ENCODE data around the gene CCDC3.

CCDC3 gene

GRCh38 chr10:12929381-12929780 is 72.1 kb downstream of the CCDC3 start:
- H3K27me3 ChIP-seq (ENCODE audit: insufficient read depth, poor library complexity, severe bottlenecking): no peaks in the 10 kb centered on the region
- no peak for DNase-seq (ENCODE audit: low read depth in 1 of 2, low spot score in 1 of 2)
- no peak overlapping the region for H3K27ac ChIP-seq (replicated peaks)
- no peak for TF ChIP-seq GABPA (IDR thresholded peaks at IDR 0.05; ENCODE audit: low read depth)
- no peak for TF ChIP-seq REST (IDR thresholded peaks at IDR 0.05; ENCODE audit: insufficient replicate concordance, low read depth)
- TF ChIP-seq, protein P1, sequence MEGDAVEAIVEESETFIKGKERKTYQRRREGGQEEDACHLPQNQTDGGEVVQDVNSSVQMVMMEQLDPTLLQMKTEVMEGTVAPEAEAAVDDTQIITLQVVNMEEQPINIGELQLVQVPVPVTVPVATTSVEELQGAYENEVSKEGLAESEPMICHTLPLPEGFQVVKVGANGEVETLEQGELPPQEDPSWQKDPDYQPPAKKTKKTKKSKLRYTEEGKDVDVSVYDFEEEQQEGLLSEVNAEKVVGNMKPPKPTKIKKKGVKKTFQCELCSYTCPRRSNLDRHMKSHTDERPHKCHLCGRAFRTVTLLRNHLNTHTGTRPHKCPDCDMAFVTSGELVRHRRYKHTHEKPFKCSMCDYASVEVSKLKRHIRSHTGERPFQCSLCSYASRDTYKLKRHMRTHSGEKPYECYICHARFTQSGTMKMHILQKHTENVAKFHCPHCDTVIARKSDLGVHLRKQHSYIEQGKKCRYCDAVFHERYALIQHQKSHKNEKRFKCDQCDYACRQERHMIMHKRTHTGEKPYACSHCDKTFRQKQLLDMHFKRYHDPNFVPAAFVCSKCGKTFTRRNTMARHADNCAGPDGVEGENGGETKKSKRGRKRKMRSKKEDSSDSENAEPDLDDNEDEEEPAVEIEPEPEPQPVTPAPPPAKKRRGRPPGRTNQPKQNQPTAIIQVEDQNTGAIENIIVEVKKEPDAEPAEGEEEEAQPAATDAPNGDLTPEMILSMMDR (IDR thresholded peaks at IDR 0.05; ENCODE audit: insufficient read depth, low read length): no peak
- TF ChIP-seq POLR2AphosphoS5 (IDR thresholded peaks at IDR 0.05; ENCODE audit: low read depth): no peak
- no peak for TF ChIP-seq SPI1 (IDR thresholded peaks at IDR 0.05; ENCODE audit: borderline replicate concordance, low read depth)
- H3K4me3 ChIP-seq (replicated peaks; ENCODE audit: insufficient read depth, low read length): no peak overlapping the region

DNA sequence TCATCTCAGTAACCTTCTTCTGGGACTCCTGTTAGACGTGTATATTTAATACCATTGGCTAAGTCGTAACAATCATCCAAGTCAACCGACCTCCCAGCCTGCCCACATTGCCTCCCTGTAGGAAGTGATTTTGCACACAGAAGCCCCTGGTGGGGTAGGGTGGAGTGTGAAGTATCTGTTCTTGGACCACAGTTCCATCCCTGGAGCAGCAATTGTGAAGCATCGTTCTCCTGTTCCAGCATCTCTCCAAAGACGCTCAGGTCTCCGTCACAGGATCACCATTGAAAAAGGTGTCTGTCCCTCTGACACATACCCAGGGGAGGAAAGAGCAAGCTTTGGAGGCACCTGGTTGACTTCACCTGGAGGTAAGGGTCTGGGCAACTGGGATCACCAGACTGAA is 72.9 kb downstream of the CCDC3 start:
- no peak overlapping the region for H3K27ac ChIP-seq (replicated peaks)
- H3K27me3 ChIP-seq (ENCODE audit: insufficient read depth, poor library complexity, severe bottlenecking): no peaks in the 10 kb centered on the region
- H3K4me3 ChIP-seq (replicated peaks; ENCODE audit: insufficient read depth, low read length): no peak overlapping the region
- TF ChIP-seq GABPA (IDR thresholded peaks at IDR 0.05; ENCODE audit: low read depth) (no peak), REST (IDR thresholded peaks at IDR 0.05; ENCODE audit: insufficient replicate concordance, low read depth) (no peak), POLR2AphosphoS5 (IDR thresholded peaks at IDR 0.05; ENCODE audit: low read depth) (no peak), SPI1 (IDR thresholded peaks at IDR 0.05; ENCODE audit: borderline replicate concordance, low read depth) (no peak)
- TF ChIP-seq, protein P1 (IDR thresholded peaks at IDR 0.05; ENCODE audit: insufficient read depth, low read length): no peak
- no peak for DNase-seq (ENCODE audit: low read depth in 1 of 2, low spot score in 1 of 2)

DNA sequence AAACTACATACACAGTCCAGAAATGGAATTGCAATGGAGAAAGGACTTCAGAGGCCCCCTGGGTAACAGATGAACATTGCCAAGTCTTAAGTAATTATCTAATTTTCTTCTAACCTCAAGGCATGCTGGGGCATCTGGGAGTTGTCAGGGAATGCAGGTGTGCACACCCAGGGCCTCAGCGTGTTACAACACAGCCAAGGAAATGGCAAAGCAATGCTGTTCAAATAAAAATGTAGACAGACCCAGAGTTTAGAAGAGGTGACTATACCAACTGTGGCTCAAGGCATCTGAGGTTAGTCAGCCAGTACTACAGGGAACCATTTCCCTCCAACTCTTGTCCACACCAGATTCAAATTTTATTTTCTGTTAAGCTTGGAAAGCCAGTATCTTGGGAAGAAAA is 73.6 kb downstream of the CCDC3 start:
- DNase-seq (ENCODE audit: low read depth in 1 of 2, low spot score in 1 of 2): no peak
- Histone ChIP-seq H3K27ac (replicated peaks) (no peak overlapping the region), H3K4me3 (replicated peaks; ENCODE audit: insufficient read depth, low read length) (no peak overlapping the region), H3K27me3 (ENCODE audit: insufficient read depth, poor library complexity, severe bottlenecking) (no peaks in the 10 kb centered on the region)
- TF ChIP-seq SPI1 (IDR thresholded peaks at IDR 0.05; ENCODE audit: borderline replicate concordance, low read depth): no peak
- no peak for TF ChIP-seq GABPA (IDR thresholded peaks at IDR 0.05; ENCODE audit: low read depth)
- no peak for TF ChIP-seq POLR2AphosphoS5 (IDR thresholded peaks at IDR 0.05; ENCODE audit: low read depth)
- TF ChIP-seq REST (IDR thresholded peaks at IDR 0.05; ENCODE audit: insufficient replicate concordance, low read depth): no peak
- TF ChIP-seq, protein P1 (IDR thresholded peaks at IDR 0.05; ENCODE audit: insufficient read depth, low read length): no peak

Data from HL-60 (cell line).